Osteoblast (primary cell): ENCODE measurements around the gene PACSIN1. TPM values are rescaled to one million over a fixed set of nuclear protein-coding genes. Genes with fewer than 3 reads are reported as not detected.

Source experiments
- DNase-seq: peaks from one replicate; pipeline ENCODE4 v3.0.0; 2011; ENCODE audit warnings: low spot score, mixed read lengths; ENCODE audit not compliant: insufficient read length; ENCODE audit errors: missing footprints
- H2AFZ ChIP-seq: 2 replicates; pipeline ENCODE4 v1.6.0; 2011; ENCODE audit warnings: mild to moderate bottlenecking, low read length
- H3K27ac ChIP-seq: 2 replicates; pipeline ENCODE4 v1.5.1; 2011; ENCODE audit warnings: mild to moderate bottlenecking, low read depth, low read length, moderate library complexity
- H3K27me3 ChIP-seq: 2 replicates; pipeline ENCODE4 v1.6.0; 2012; ENCODE audit warnings: mild to moderate bottlenecking, control low read depth, inconsistent platforms, low read length, moderate library complexity; ENCODE audit not compliant: insufficient read depth
- H3K36me3 ChIP-seq: 2 replicates; pipeline ENCODE4 v1.5.1; 2011; ENCODE audit warnings: mild to moderate bottlenecking, low read length, control low read depth, moderate library complexity; ENCODE audit not compliant: insufficient read depth
- H3K4me1 ChIP-seq: 2 replicates; pipeline ENCODE4 v1.5.1; 2011; ENCODE audit warnings: mild to moderate bottlenecking, low read length, control low read depth, moderate library complexity; ENCODE audit not compliant: insufficient read depth
- H3K4me2 ChIP-seq: 2 replicates; pipeline ENCODE4 v1.6.0; 2011; ENCODE audit warnings: mild to moderate bottlenecking, low read length; ENCODE audit not compliant: insufficient read depth
- H3K4me3 ChIP-seq: fragments of 200-600 bp; sonication (generic); 3 replicates; pipeline ENCODE4 v1.5.1; 2012; ENCODE audit warnings: mild to moderate bottlenecking, low read length, inconsistent platforms; ENCODE audit not compliant: insufficient read depth
- H3K79me2 ChIP-seq: 2 replicates; pipeline ENCODE4 v1.6.0; 2012; ENCODE audit warnings: mild to moderate bottlenecking, low read length, control low read depth, inconsistent platforms; ENCODE audit not compliant: insufficient read depth
- H3K9me3 ChIP-seq: 2 replicates; pipeline ENCODE4 v1.5.1; 2011; ENCODE audit warnings: low read depth, low read length, control low read depth
- H4K20me1 ChIP-seq: 2 replicates; pipeline ENCODE4 v1.6.0; 2012; ENCODE audit warnings: mild to moderate bottlenecking, low read length, control low read depth; ENCODE audit not compliant: insufficient read depth
- CTCF ChIP-seq: IDR thresholded peaks from 2 replicates; pipeline ENCODE4 v1.5.1; 2011; ENCODE audit warnings: mild to moderate bottlenecking, low read depth, low read length, moderate library complexity; ENCODE audit errors: extremely low read depth
- total RNA-seq: library from RNA; depleted of rRNA; stranded (reverse); fragments of >200 nt; gene quantifications from 2 replicates; pipeline ENCODE4 v1.2.3, GENCODE V29; 2012

PACSIN1 gene
- total RNA-seq, 1 donor: not detected

GRCh38 chr6:34462010-34462409, 3.9 kb upstream of the PACSIN1 start:
- no peak for DNase-seq
- Histone ChIP-seq H3K79me2 (no peaks in the 10 kb centered on the region), H4K20me1 (no peaks in the 10 kb centered on the region), H3K9me3 (no peaks in the 10 kb centered on the region), H3K4me1 (no peaks in the 10 kb centered on the region), H3K4me3 (no peak overlapping the region), H2AFZ (no peak overlapping the region), H3K36me3 (no peaks in the 10 kb centered on the region), H3K27me3 (peaks cover 17% of the 10 kb centered on the region), H3K27ac (no peak overlapping the region), H3K4me2 (no peak overlapping the region)
- no peak for TF ChIP-seq CTCF

GRCh38 chr6:34462551-34462971, 3.3 kb upstream of the PACSIN1 start:
- peaks cover 17% of the 10 kb centered on the region for H3K27me3 ChIP-seq
- no peak overlapping the region for H3K4me3 ChIP-seq
- no peak overlapping the region for H3K27ac ChIP-seq
- H3K79me2 ChIP-seq: no peaks in the 10 kb centered on the region
- H2AFZ ChIP-seq: peak overlapping the region; percentile 18
- no peaks in the 10 kb centered on the region for H3K36me3 ChIP-seq
- H4K20me1 ChIP-seq: no peaks in the 10 kb centered on the region
- TF ChIP-seq CTCF: no peak
- DNase-seq: peak; percentile 88
- H3K4me2 ChIP-seq: no peak overlapping the region
- no peaks in the 10 kb centered on the region for H3K9me3 ChIP-seq
- H3K4me1 ChIP-seq: no peaks in the 10 kb centered on the region

- Histone ChIP-seq H3K79me2 (no peaks in the 10 kb centered on the region), H3K4me3 (no peak overlapping the region), H3K9me3 (no peaks in the 10 kb centered on the region), H3K4me1 (no peaks in the 10 kb centered on the region), H3K27me3 (peaks cover 17% of the 10 kb centered on the region), H3K4me2 (no peak overlapping the region), H3K36me3 (no peaks in the 10 kb centered on the region), H3K27ac (no peak overlapping the region), H4K20me1 (no peaks in the 10 kb centered on the region), H2AFZ (no peak overlapping the region)
- no peak for TF ChIP-seq CTCF
- DNase-seq: no peak
Observed at GRCh38 chr6:34463299-34463698, 2.6 kb upstream of the PACSIN1 start.

- H3K9me3 ChIP-seq: no peaks in the 10 kb centered on the region
- H4K20me1 ChIP-seq: no peaks in the 10 kb centered on the region
- no peak overlapping the region for H3K27ac ChIP-seq
- peaks cover 17% of the 10 kb centered on the region for H3K27me3 ChIP-seq
- no peaks in the 10 kb centered on the region for H3K79me2 ChIP-seq
- no peak for TF ChIP-seq CTCF
- peak; percentile 78 for DNase-seq
- H3K36me3 ChIP-seq: no peaks in the 10 kb centered on the region
- no peaks in the 10 kb centered on the region for H3K4me1 ChIP-seq
- H3K4me2 ChIP-seq: no peak overlapping the region
- H3K4me3 ChIP-seq: no peak overlapping the region
- no peak overlapping the region for H2AFZ ChIP-seq
Observed at GRCh38 chr6:34463849-34464248, 2.0 kb upstream of the PACSIN1 start.
